ENCODE data around the gene RTL10. TPM values are rescaled to one million over a fixed set of nuclear protein-coding genes. Genes with fewer than 3 reads are reported as not detected.
A peak's percentile ranks its signal among the peaks of the same experiment; 100 is the strongest.

RTL10 gene
- total and polyA plus RNA-seq, 2 of the 13 experiments (the other 11 are each of a cell fraction or from before 2014, with no cell fraction given), result 14.1 to 15.8 TPM

DNA sequence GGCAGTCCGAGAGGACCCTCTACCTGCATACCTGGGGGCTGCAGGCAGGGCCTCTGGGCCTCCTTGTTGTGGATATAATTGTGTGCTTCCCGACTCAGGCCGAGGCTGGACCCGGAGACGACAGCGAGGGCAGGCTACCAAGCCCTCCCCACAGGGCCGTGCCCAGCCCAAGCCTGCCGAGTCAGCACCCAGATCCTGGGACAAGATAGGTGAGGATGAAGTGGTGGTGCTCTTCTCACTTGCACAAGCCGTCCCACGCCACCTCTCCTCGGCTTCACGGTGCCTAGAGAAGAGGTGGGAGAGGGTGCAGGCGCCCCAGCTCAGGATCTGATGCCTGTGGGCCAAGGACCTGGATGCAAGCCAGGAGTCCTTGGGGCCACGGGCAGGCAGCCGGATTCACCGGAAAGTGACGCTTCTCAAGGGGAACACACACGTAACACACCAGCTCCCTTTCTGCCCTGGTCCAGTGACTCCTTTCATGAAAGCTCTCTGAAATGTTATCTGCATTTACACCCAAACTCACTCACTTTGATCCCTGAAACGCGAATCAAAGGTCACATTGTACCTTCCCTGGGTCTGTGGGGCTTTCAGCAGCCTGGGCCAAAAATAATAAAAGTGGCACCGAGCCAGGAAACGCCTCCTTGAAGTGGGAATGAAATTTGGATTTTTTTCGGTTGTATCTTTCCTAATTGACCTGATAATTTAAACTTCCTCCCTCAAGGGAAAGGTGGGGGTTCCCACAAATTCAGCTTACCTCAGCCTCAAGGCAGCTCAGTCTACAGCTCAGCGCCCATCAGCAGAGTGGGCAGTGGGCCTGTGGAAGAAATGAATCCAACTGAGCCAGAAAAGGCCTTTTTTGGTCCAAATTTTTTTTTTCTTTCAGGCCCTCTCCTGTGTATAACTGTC lies 1.1 kb upstream of the RTL10 start (continued):
- TF ChIP-seq, protein P1, sequence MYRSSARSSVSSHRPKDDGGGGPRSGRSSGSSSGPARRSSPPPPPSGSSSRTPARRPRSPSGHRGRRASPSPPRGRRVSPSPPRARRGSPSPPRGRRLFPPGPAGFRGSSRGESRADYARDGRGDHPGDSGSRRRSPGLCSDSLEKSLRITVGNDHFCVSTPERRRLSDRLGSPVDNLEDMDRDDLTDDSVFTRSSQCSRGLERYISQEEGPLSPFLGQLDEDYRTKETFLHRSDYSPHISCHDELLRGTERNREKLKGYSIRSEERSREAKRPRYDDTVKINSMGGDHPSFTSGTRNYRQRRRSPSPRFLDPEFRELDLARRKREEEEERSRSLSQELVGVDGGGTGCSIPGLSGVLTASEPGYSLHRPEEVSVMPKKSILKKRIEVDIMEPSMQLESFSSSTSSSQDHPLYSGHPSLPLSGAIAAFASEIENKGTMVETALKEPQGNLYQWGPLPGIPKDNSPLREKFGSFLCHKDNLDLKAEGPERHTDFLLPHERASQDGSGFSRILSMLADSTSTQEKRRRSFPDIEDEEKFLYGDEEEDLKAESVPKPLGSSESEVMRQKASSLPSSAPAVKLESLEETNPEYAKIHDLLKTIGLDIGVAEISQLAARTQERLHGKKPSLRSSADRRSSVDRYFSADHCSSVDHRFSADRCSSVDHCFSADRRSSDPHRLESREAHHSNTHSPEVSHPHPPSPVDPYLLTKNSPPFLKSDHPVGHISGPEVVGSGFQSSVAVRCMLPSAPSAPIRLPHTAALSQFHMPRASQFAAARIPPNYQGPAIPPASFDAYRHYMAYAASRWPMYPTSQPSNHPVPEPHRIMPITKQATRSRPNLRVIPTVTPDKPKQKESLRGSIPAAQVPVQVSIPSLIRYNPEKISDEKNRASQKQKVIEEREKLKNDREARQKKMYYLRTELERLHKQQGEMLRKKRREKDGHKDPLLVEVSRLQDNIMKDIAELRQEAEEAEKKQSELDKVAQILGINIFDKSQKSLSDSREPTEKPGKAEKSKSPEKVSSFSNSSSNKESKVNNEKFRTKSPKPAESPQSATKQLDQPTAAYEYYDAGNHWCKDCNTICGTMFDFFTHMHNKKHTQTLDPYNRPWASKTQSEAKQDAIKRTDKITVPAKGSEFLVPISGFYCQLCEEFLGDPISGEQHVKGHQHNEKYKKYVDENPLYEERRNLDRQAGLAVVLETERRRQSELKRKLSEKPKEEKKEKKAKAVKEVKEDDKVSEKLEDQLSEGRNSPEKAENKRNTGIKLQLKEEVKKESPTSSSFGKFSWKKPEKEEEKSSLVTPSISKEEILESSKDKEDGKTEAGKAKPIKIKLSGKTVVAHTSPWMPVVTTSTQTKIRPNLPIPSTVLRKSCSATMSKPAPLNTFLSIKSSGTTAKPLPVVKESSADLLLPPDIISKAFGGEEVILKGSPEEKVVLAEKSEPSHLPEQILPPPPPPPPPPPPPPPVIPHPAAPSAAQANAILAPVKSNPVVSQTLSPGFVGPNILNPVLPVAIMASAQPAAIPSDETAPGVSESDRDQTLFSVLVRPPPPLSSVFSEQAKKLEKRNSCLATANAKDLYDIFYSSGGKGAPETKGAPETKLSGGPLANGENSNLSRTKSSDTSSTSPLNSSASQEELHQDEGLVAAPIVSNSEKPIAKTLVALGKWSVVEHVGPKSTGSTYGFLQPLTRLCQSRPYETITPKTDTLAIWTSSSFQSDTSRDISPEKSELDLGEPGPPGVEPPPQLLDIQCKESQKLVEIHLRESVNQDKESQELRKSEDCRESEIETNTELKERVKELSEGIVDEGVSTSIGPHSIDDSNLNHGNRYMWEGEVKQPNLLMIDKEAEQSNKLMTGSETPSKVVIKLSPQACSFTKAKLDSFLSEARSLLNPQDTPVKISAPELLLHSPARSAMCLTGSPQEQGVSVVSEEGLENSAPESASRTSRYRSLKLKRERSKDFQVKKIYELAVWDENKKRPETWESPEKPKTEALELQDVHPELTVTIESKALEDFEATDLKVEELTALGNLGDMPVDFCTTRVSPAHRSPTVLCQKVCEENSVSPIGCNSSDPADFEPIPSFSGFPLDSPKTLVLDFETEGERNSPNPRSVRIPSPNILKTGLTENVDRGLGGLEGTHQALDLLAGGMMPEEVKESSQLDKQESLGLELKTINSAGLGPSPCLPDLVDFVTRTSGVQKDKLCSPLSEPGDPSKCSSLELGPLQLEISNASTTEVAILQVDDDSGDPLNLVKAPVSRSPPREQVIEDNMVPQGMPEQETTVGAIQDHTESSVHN (CRISPR knock-in tag; IDR thresholded peaks at IDR 0.05), result no peak
- no peak for TF ChIP-seq HNRNPH1 (optimal IDR thresholded peaks at IDR 0.05; ENCODE audit: low read depth, low read length)
- TF ChIP-seq, protein P2, sequence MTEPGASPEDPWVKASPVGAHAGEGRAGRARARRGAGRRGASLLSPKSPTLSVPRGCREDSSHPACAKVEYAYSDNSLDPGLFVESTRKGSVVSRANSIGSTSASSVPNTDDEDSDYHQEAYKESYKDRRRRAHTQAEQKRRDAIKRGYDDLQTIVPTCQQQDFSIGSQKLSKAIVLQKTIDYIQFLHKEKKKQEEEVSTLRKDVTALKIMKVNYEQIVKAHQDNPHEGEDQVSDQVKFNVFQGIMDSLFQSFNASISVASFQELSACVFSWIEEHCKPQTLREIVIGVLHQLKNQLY (CRISPR knock-in tag; IDR thresholded peaks at IDR 0.05), result peak; percentile 17; the same call in 1 of the 2 replicates
- peak; percentile 73; the same call in 1 of the 2 replicates for TF ChIP-seq POLR2G (IDR thresholded peaks at IDR 0.05; ENCODE audit: low read depth, low read length)
- TF ChIP-seq ZNF720 (CRISPR knock-in tag; IDR thresholded peaks at IDR 0.05), result no peak
- peak; percentile 50; the same call in 1 of the 2 replicates for TF ChIP-seq NCOA2 (CRISPR knock-in tag; IDR thresholded peaks at IDR 0.05)
- no peak for TF ChIP-seq TSC22D2 (CRISPR knock-in tag; IDR thresholded peaks at IDR 0.05; ENCODE audit: borderline replicate concordance)
- no peak for TF ChIP-seq RORA (CRISPR knock-in tag; IDR thresholded peaks at IDR 0.05)
- no peak for TF ChIP-seq NONO (IDR thresholded peaks at IDR 0.05)
- no peak for TF ChIP-seq NONO (CRISPR knock-in tag; conservative IDR thresholded peaks at IDR 0.05)
- TF ChIP-seq SOX6 (IDR thresholded peaks at IDR 0.05), result no peak
- peak; percentile 84 for TF ChIP-seq SOX6 (CRISPR knock-in tag; IDR thresholded peaks at IDR 0.05)
- TF ChIP-seq, protein P3, sequence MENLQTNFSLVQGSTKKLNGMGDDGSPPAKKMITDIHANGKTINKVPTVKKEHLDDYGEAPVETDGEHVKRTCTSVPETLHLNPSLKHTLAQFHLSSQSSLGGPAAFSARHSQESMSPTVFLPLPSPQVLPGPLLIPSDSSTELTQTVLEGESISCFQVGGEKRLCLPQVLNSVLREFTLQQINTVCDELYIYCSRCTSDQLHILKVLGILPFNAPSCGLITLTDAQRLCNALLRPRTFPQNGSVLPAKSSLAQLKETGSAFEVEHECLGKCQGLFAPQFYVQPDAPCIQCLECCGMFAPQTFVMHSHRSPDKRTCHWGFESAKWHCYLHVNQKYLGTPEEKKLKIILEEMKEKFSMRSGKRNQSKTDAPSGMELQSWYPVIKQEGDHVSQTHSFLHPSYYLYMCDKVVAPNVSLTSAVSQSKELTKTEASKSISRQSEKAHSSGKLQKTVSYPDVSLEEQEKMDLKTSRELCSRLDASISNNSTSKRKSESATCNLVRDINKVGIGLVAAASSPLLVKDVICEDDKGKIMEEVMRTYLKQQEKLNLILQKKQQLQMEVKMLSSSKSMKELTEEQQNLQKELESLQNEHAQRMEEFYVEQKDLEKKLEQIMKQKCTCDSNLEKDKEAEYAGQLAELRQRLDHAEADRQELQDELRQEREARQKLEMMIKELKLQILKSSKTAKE (CRISPR knock-in tag; IDR thresholded peaks at IDR 0.05; ENCODE audit: borderline replicate concordance), result 0 out of 2 replicates have a peak, but pooled peaks have one; percentile 28
- TF ChIP-seq, protein P4, sequence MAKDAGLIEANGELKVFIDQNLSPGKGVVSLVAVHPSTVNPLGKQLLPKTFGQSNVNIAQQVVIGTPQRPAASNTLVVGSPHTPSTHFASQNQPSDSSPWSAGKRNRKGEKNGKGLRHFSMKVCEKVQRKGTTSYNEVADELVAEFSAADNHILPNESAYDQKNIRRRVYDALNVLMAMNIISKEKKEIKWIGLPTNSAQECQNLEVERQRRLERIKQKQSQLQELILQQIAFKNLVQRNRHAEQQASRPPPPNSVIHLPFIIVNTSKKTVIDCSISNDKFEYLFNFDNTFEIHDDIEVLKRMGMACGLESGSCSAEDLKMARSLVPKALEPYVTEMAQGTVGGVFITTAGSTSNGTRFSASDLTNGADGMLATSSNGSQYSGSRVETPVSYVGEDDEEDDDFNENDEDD (CRISPR knock-in tag; IDR thresholded peaks at IDR 0.05; ENCODE audit: borderline replicate concordance), result no peak

Measured in HepG2 (cell line).